Measurements from ENCODE around the gene C5orf15.

DNA sequence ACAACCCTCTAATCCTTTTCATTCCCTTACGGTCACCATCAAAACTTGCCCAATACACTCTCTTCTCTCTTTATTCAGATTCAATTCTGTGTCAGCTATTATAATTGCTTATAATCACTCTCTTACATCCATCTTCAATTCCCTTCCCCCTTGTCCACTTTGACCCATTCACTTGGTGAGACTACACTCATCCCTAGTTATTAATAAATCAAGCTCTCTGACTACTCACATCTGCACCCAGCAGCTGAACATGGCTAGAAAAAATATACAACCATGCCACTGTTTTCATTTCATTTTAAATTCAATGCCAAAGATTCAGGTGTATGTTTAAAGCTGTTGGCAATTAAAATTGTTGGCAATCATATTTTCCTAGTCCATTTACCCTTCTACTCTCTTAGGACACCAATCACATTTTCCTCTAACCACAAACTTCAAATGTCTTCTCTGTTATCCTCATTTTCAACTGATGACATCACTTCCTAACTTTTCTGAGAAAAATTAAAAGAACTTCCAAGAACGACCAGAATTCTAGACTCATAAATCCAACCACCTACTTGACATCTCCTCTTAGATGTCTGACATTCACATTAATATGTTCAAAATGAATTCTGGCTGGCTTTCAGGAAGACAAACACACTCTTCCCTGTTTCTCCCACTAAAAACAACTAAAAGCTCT lies 5.5 kb downstream of the C5orf15 start:
- TF ChIP-seq POLR2A (IDR thresholded peaks at IDR 0.05) (no peak), POLR2AphosphoS5 (IDR thresholded peaks at IDR 0.05) (no peak), EP300 (IDR thresholded peaks at IDR 0.05) (no peak)
- TF ChIP-seq, protein P1, sequence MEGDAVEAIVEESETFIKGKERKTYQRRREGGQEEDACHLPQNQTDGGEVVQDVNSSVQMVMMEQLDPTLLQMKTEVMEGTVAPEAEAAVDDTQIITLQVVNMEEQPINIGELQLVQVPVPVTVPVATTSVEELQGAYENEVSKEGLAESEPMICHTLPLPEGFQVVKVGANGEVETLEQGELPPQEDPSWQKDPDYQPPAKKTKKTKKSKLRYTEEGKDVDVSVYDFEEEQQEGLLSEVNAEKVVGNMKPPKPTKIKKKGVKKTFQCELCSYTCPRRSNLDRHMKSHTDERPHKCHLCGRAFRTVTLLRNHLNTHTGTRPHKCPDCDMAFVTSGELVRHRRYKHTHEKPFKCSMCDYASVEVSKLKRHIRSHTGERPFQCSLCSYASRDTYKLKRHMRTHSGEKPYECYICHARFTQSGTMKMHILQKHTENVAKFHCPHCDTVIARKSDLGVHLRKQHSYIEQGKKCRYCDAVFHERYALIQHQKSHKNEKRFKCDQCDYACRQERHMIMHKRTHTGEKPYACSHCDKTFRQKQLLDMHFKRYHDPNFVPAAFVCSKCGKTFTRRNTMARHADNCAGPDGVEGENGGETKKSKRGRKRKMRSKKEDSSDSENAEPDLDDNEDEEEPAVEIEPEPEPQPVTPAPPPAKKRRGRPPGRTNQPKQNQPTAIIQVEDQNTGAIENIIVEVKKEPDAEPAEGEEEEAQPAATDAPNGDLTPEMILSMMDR (IDR thresholded peaks at IDR 0.05): no peak
